Hematopoietic multipotent progenitor cell treated with erythropoietin and hydrocortisone succinate and interleukin-3 and kit ligand, for 15 days (in vitro differentiated cells): Measurements from ENCODE around the gene BCDIN3D.

ENCODE experiments used
- DNase-seq: peaks from one replicate; pipeline ENCODE4 v3.0.0-alpha.2; 2015; ENCODE audit warnings: low spot score

The BCDIN3D gene

GRCh38 chr12:49819786-49820185 lies 23.1 kb downstream of the BCDIN3D start:
- DNase-seq = no peak

GRCh38 chr12:49818241-49818895 lies 24.5 kb downstream of the BCDIN3D start:
- DNase-seq = no peak

DNA sequence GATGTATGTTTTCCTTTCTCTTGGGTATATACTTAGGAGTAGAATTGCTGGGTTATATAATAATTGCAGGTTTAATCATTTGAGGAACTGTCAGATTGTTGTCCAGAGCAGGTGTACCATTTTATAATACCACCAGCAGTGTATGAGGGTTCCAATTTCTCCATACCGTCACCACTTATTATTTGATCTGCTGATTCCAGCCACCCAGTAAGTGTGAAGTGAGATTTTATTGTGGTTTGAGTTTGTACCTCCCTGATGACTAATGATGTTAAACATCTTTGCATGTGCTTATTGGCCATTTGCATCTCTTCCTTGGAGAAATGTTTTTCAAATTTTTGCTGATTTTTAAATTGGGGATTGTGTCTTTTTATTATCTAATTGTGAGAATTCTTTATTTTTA lies 29.8 kb downstream of the BCDIN3D start:
- DNase-seq = no peak

- no peak for DNase-seq
Observed at GRCh38 chr12:49811961-49812401, 30.9 kb downstream of the BCDIN3D start.

- no peak for DNase-seq
Observed at GRCh38 chr12:49811136-49811535, 31.8 kb downstream of the BCDIN3D start.

DNA sequence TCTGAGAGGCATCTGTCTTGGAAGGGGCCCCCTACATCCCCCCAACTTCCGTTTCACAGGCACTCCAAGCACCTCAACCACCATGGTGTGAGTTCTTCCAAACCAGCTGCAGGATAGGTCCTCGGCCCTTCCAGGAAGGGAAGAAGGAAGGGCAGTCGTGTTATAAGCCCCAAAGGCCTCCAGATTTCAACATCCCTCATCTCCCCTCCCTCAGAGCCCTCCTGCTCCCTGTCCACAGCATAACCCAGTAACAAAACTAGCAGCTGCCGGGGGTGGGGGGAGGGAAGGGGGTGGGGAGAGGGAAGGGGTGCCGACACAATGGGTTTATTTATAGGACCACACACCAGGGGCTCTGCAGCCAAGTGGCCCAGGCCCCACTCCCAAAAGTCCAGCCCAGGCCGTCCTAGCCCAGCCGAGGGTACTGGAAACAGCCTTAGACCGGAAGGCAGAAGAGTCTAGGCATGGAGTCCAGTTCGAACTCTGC lies 33.0 kb downstream of the BCDIN3D start:
- no peak for DNase-seq

DNA sequence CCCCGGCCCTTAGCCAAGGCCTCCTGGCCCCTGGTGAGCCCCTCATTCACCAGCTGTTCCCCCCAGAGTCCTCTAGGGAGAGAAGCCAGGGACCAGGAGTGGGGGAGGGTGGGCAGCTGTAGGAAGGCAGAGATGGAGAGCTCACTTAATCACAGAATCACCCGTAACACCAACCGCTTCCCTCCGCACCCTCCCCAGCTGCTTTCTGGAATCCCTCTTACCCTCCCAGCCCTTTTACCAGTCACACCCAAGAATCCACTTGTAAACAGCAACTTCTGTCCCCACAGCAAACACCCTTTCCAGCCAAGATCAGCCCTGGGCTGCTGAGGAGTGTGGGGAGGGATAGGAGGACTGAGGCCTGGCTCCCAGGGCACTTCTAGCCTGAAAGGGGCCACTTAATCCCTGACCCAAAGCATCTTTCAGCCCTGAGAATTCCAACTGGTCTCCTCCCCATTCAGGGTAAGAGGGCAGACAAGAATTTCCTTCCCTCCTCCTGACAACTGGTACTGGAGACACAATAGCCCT lies 33.5 kb downstream of the BCDIN3D start:
- DNase-seq = no peak

DNA sequence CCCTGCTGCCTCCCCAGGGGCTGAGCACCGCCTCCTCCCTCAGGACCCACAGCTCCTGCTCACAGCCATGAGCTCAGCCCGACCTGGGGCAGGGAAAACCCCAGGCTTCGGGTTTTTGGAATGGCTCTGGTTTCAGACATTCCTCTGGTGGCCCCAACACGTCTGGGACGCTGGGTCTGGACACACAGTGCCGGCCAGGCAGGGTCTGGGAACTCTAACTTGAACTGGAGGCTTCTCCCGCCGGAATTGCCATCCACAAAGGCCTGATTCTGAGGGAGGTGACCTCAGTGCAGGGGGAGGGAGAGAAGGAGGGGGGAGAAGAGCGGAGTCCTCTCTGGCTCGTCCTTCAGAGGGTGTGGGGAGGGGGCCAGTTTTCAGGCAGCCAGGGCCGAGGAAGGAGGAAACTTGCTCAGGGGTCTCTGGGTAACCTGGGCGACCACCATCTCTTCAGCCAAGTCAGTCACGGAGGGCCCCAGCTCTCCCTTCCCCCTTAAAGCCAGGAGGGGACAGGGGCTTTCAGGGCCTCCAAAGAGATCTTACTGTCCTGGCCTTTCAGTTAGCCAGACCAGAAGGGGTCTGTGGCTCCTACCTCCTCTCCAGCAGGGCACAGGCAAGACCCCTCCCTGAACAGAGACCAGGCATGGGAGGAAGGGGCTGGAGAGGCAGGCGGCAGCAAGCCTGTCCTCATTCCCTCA lies 34.1 kb downstream of the BCDIN3D start:
- DNase-seq = no peak

- DNase-seq = no peak
Observed at GRCh38 chr12:49807991-49808580, 34.8 kb downstream of the BCDIN3D start.

GRCh38 chr12:49806877-49807276 lies 36.0 kb downstream of the BCDIN3D start:
- no peak for DNase-seq

- DNase-seq = no peak
Observed at GRCh38 chr12:49806321-49806813, 36.5 kb downstream of the BCDIN3D start.

DNA sequence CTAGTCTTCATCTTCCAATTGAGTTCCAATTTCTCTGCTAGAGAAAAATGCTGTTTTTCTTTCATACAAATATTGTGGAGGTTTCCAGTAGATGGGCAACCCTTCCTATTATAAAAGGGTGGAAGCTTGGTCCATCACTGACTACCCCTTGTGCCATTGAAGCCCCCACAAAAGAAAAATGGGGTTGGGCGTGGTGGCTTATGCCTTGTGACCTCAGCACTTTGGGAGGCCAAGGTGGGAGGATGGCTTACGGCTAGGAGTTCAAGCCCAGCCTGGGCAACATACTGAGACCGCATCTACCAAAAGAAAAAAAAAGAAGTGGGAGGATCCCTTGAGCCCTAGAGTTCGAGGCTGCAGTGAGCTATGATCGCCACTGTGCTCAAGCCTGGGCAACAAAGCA lies 37.5 kb downstream of the BCDIN3D start:
- no peak for DNase-seq

GRCh38 chr12:49804821-49805220 lies 38.1 kb downstream of the BCDIN3D start:
- no peak for DNase-seq

DNA sequence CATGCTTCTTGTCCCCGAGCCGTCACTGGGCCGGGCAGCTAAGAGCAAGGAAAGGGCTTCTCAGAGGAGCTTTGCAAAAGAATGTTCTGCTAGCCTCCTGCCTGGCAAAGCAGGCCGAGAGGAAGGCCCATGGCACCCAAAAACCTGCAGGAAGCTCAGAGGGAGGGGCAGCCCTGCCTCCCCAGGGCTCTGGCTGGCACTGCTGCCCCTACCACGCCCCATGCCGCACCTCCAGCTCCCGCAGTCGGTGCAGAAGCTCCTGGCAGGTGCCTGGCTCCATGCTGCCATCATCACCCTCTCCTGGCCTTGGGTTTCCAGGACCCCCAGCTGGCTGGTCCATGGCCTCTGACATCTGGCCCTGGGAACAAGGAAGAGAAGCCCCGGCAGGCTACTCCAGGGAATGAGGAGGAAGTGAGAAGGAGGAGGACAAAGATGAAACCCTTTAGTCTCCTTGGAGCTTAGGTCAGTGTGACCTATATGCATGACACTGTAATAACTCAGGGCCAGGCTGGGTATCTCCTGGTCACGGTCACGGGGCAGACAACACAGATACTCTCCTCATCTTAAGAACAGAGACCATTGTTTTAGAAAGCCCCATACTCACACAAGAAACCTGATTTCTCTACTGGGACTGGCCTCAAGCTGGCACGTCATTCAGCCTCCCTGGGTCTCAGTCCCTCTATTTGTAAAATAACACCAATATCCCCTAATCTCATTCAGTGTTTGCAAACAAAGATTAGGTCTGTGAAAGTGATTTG lies 39.0 kb downstream of the BCDIN3D start:
- DNase-seq = no peak

- no peak for DNase-seq
Observed at GRCh38 chr12:49801141-49802063, 41.5 kb downstream of the BCDIN3D start.

GRCh38 chr12:49800421-49801140 lies 42.3 kb downstream of the BCDIN3D start:
- DNase-seq = no peak

- no peak for DNase-seq
Observed at GRCh38 chr12:49798934-49799333, 44.0 kb downstream of the BCDIN3D start.

- no peak for DNase-seq
Observed at GRCh38 chr12:49798248-49798647, 44.7 kb downstream of the BCDIN3D start.

- no peak for DNase-seq
Observed at GRCh38 chr12:49797449-49797776, 45.5 kb downstream of the BCDIN3D start.
